UCSD-AML1 (cell line): ENCODE data around the gene PTPRM.

Source experiments
- DNase-seq: peaks from one replicate; lab custom pipeline; 2025; ENCODE audit not compliant: unreplicated experiment; lab: John Stamatoyannopoulos, UW

Gene PTPRM

DNA sequence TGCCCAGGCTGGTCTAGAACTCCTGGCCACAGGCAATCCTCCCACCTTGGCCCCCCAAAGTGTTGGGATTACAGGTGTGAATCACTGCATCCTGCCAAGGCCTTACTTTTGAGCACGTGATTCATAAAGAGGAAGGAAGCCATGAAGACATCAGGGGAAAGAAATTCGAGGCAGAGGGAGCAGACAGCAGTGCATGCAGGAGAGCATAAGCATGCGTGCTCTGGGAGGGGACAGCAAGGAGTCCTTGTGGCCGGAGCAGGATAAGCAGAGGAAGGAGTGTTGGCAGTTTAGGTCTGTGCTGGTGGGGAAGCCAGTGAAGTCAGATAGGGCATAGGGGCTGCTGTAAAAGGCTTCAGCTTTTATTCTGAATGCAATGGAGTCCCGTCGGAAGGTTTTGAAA is 641.6 kb downstream of the PTPRM start:
- DNase-seq: no peak

DNA sequence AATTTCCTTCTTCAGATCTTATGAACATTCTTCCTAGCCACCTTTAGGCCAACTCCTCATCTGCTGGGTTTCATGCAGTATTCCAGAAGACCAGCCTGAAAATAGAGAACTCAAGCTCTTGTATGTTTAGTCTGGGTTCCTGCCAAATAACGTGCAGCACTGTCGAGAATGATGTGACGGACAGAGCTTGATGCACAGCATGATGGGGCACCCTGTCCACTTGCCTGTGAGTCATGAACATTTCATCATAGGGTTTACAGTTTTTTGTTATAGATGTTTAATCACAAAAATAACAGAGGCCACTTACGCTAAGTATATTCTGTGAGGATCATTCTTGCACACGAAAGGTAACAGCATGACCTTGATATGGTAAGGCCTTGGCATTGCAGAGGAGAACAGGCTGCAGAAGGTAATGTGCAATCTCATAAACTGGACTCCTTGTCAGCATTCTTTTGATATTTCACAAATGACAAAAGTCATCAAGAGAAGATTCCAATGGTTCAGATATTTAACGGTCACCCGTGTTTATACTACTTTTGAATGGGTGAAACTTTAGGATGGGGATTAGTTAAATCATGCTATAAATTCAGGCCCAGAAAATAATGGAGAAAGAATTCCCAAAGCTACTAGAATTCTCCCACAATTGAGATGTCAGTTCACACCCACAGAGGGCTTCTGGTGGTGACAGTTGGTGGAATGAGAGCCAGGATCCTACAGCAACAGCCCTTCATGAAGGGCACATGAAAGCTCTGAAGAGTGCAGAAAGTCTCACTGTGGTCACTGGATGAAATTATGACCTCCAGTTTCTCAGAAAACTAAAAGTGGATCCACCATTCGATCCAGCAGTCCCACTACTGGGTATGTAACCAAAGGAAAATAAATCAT is 646.0 kb downstream of the PTPRM start:
- no peak for DNase-seq

DNA sequence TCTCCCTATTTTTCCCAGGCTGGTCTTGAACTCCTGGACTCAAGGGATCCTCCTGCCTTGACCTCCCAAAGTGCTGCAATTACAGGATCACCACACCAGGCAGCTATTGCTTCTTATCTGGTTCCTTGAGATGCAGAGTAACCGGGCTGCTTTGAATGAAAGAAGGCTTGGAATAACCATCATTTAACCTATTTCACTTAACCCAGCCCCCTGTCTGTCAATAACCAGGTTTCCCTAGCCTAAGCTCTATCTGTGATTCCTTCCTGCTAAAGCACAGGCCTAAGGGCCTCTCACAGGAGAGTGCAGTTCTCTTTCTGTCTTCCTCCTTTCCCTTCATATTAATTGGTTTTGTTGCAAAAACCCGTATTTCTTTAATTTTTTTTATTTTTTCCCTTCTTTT is 648.6 kb downstream of the PTPRM start:
- no peak for DNase-seq

DNA sequence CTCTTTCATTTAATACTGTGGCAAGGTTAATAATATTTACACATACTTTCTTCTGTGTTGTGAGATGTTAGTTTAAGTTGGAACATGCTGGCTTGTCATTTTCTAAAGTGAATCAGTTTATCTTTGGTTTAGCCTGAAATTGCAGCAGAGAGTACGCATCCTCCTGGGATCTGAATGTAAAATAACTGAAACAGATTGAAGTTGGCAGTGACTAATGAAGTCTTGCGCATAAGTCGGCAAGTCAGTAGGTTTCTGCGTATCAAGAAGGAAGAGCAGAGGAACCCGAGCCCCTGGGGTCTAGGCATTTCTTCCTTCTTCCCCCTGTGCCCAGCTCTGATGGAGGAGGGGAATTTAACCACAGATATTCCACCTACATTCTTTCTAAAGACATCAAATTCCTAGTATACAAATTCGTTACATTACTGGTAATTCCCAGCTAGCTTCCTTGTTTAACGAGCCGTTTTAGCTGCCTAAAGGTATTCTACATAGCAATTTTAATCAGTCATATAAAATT is 650.0 kb downstream of the PTPRM start:
- DNase-seq: no peak

DNA sequence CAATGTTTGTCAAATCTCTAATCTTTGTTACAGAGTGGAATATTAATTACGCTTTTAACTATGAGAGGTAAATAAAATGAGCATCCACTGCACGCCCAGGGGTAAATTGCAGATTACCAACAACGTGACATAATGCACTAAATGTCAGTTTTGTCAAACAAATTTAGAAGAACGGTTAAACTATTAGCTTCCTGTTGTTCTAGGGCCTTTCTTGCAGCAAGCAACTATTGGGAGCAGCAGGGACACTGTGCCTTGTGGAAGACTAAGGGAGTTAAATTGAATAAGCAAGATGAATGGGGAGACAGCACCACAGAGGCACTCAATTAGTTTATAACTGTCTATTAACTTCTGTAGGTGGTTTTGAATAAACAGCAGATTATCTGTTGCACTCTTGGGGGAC is 651.1 kb downstream of the PTPRM start:
- no peak for DNase-seq

DNA sequence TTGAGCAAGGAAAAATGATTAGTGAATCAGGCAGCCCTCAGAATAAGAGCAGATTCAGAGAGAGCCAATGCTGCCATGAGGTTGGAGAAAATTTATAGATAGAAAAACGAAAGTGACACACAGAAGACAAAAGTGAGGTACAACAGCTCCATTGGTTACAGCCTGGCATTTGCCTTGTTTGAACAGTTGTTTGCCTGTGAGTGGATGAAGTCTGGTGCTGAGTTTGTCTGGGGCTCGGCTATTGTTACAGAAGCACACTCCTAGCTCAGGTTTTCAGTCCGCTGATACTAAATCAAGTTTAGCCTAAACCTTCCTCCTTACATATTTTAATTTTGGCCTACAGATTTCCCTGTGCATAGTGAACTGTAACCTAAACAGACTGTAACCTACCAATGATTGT is 654.3 kb downstream of the PTPRM start:
- DNase-seq: no peak

DNA sequence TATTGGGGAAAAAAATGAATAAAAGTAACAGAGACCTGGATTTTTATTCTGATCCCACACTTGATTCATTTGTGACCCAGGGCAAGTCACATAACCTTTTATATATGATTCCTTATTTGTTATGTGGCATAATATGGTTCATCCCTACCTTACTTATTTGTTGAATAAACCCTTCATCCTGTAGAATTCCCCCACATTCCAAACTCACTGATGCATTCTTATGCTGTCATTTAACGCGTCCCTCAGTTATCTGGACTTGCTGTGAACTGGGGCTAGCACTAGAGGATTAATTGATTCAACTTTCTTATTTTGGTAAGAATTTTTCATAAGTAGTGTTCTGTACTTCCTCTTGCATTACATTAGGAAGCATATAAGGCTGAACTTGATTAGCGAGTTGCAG is 657.5 kb downstream of the PTPRM start:
- no peak for DNase-seq

DNA sequence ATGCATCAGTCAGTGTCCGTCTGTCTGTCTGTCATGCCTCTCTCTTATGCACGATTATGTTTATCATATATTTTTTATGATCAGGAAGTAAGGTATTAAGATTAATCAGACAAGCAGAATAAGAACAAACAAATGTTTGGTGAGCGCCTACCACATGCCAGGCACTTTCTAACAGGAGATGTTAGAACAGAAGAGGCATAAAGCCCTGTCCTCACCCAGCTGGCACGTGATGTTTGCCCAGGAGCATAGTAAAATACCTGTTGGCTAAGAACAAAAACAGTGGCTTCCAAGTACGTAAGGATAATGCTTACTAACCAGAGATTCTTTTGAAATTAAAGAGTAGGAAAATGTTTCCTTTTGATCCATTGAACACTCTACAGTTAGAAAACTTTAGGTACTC is 661.9 kb downstream of the PTPRM start:
- no peak for DNase-seq

DNA sequence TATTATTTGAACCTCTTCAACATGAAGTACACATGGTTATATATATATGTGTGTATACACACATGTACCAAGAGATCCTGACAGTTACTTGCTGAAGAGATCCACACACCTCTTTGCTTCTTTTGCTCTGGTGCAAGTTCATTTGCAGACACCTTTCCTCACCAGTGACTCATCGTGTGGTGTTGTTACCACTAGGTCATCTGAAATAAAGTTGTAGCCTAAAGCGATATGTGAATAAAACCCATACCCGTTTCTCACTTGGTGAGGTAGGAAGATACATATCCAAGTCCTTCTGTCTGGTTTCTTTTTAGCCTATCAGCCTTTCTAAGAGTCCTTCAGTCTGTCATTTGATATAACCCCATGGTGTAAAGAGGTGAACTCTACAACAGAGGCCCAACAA is 662.7 kb downstream of the PTPRM start:
- DNase-seq: no peak

DNA sequence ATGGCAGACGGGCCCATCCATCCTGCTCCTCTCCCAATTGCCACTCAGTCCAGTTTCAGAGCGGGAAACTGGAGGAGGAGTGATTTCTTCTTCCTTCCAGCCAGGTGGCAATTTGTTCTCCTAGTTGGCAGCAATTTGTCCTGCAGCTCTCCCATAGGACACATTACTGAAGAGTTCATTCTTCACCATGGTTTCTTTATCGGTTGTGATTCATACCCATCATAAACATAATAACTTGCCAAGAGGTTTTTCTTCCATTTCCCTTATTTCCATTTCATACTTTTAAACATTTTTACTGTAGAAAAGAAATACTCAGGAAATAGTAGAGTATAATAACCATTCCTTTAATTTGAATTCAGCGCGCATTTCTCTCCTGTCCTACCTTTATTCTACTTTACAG is 664.2 kb downstream of the PTPRM start:
- no peak for DNase-seq

DNA sequence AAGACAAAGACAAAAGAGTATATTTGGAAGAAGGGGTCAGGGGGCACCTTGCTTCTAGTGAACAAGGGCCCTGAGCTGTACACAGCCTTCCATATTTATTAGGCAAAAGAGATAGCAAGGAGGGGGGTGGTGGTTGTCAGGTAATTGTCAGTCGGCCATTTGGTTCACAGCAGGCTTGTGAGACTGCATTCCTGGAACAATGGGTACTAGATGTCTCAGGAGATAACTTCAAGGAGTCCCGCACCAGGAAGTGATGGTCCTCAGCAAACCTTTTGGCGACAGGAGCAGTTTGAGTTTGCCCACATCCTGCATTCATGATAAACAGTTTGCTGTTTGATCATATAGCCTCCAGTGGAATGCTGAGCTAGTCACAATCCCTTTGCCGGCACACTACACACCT is 665.7 kb downstream of the PTPRM start:
- no peak for DNase-seq

DNA sequence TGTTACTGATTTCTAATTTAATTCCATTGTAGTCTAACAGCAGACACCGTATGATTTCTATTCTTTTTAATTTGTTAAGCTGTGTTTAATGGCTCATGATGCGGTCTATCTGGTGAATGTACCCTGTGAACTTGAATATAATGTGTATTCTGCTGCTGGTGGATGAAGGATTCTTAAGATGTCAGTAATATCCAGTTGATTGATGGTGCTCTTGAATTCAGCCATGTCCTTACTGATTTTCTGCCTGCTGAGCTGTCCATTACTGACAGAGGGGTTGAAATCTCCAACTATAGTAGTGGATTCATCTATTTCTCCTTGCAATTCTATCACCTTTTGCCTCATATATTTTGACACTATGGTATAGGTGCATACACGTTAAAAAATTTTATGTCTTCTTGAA is 668.8 kb downstream of the PTPRM start:
- no peak for DNase-seq

DNA sequence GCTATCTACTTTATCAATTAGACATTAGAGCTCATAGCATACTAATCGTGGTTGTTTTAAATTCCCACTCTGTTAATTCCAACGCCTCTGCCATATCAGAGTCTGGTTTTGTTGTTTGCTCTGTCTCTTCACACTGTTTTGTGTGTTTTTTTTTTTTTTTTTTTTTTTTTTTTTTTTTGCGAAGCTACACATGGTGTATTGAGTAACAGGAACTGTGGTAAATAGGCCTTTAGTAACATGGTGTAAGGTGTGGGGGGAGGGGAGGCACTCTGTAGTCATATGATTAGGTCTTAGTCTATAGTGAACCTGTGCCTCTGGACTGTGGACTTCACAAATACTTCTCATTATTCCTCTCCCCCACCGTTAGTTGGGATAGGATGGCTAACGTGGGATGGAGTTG is 671.4 kb downstream of the PTPRM start:
- DNase-seq: no peak

DNA sequence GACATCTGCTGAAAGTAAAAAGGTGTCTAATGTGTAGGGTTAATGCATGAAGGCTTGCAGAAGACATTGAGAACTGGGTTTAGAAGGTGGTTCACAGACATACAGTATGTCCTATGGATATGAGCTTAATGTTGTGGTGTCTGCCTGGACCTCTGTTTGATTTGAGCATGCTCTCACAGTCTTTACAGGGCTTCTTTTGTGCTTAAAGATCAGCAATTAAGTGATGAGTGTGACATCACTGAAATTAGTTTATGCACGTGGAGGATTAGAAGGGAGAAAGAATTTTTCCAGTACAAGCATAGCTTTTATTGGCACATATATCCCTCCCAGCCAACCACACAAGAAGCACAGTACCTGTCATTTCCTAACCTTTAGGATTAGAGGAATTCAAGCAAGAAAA is 674.6 kb downstream of the PTPRM start:
- no peak for DNase-seq

DNA sequence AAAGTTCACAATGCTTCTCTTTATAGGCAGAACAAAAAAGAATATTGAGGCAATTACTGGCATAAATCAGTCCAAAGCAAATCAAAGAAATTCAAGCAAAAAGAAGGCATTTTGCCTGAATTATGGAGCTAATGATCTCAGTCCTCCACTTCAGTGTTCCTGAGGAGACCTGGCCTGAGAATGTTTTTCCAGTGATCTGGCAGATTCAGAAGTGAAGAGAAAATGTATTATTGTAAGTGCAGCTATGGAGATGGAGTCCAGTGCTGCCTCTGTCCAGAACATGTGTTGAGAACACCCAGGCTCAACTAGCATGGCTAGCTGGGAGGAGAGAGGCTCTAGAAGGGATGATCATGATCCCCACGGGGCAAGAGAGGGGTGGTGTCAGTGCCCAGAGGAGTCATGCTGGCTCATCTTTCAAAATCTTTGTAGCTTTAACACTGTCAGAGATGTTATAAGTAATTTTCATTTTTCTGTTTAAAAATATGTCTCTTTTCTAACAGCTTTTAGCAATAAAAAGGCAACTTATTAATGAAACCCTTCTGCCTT is 675.1 kb downstream of the PTPRM start:
- no peak for DNase-seq

DNA sequence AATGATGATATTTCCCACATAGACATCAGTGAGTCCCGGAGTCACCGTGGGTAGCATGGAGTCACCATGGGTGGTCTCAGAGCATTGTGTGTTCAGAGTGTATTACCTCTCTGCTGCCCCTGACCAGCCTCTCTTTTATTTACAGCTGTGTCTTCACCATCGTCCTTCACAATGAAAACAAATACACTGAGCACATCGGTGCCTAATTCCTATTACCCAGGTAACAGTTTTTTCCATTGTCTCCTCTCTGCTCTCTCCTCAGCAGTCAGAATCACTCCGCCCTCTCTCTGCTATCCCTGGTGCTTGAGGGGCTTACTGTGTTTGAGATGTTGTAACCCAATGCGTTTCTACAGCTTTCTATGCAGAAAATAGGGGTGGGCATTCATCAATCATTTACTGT is 680.6 kb downstream of the PTPRM start:
- DNase-seq: no peak

DNA sequence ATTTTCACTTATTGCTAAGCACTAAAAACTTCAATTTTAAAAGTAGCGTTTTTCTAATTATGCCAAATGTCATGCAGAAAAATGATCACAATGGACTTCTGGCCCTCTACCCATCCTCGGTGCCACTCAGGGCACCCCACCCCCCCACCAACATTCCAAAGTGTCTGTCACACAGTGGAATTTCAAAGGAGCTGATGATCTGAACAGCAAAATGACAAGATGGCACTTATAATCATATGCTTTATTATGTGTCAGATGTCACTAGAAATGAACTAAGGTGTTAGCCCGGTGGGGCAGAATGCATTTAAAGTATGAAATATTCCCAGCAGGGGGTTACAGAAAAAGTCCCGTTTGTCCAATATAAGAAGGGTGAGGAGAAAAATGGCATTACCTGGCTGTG is 681.5 kb downstream of the PTPRM start:
- no peak for DNase-seq

DNA sequence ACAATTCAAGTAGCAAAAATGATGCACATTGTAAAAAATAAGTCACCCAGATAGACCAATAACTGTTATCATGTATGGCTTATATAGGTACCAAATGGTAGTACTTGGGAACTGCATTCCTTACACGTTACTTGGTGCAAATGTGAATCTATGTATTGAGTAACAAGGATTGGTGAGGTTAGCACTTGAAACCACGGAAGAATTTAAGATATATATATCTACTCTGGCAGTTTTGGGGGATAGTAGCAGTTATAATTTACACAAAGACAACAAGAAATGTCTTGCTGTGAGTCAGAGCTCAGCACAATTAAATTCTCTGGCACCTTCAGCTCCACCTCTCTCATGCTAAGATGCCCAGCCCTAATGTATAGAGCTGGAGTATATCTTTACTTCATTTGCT is 682.7 kb downstream of the PTPRM start:
- DNase-seq: no peak

DNA sequence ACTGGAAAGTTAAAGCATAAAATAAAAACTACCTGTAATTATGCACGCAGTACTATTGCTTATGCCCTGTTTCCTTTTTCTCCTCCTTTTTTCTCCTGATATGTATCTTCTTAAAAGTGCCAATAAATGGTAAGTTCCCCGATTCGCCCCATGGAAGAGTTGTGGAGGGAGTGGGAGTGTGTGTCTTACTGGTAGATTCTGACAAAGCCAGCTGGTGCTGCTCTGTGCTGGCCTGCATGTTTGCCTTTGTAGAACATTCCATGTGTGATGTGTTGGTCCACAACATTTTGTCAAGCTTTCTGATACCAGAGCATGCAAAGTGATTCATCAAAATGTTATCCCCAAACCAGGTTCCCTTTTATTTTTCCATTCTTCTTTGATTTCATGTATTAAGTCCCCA is 685.3 kb downstream of the PTPRM start:
- DNase-seq: no peak

DNA sequence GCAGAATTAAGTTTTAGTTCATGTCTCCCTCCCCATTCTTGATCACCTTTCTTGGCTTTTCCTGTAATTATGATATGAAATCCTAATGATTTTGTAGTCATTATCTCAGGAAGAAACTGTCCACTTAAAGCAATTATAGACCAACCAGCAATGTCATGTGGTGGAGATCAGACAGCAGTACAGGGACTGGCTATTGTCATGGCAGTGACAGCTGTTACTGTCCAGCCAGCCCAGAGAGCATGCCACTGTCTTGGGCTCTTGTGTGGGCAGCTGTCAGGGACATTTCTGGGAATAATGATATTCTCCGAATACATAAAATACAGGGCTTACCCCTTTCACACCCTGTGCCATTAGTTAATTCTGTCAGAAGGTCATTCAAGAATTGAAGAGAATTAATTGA is 686.8 kb downstream of the PTPRM start:
- no peak for DNase-seq

DNA sequence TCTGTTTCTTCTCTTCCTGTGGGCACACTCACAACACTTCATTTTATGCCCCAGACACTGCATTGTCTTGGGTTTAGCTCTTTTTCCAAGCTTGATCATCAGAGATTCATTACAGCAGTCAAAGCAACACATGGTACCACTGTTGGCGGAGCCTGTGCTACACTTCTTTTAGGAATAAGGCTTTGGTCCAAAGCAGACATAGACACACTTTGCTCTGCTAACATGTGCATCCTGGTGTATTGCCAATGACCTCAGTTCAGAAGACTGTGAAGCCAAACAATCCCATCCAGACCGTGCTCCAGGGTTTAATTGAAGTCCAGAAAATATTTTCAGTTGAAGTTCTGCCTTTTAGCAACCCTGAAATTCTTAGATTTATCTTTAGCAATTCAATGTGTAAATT is 687.5 kb downstream of the PTPRM start:
- no peak for DNase-seq

DNA sequence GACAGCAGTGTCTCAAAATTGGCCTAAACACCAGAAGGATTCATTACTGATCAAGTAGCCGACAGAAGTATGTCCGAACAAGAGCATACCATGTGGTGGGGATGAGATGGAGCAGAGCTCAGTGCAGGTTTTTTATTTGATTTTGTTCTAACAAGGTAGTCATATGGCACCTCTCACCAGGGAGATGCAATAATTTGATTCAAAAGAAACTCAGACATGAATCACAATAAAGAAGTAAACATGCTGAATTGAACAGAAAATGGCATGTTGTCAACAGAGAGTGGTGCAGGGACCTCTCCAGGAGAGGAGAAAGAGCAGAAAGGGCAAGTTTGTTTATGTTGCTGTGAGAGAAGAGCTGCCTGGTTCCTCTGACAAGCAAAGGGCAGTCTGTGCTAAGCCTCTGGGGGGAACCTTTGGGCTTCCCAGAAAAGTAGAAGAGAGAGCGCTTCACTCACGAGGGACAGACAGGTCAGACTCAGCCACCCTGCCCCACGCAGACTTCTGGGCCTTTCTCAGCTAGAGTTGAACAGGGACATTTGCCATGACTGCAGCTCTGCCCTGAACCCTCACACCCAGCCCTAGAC is 690.8 kb downstream of the PTPRM start:
- DNase-seq: no peak
